Smooth muscle cell (in vitro differentiated cells): Measurements from ENCODE around the gene BRD7. TPM values are rescaled to one million over a fixed set of nuclear protein-coding genes. Genes with fewer than 3 reads are reported as not detected.

ENCODE experiments used
- DNase-seq: peaks from one replicate; lab custom pipeline; 2025; ENCODE audit not compliant: unreplicated experiment; lab: John Stamatoyannopoulos, UW
- H2AFZ ChIP-seq: fragments of 200-600 bp; sonication (generic); 2 replicates; pipeline ENCODE4 v1.6.0; 2016; ENCODE audit warnings: antibody characterized with exemption, low read depth, mild to moderate bottlenecking
- H3F3A ChIP-seq: fragments of 200-600 bp; sonication (generic); 2 replicates; pipeline ENCODE4 v1.6.0; 2017; ENCODE audit warnings: antibody characterized with exemption, low read depth
- H3K27ac ChIP-seq: fragments of 200-600 bp; sonication (generic); 2 replicates; pipeline ENCODE4 v1.5.1; 2016; ENCODE audit warnings: low read depth, mild to moderate bottlenecking
- H3K27me3 ChIP-seq: fragments of 200-600 bp; sonication (generic); 2 replicates; pipeline ENCODE4 v1.6.1; 2016; ENCODE audit warnings: low read depth, mild to moderate bottlenecking
- H3K36me3 ChIP-seq: fragments of 200-600 bp; sonication (generic); 2 replicates; pipeline ENCODE4 v1.5.1; 2016; ENCODE audit warnings: low read depth
- H3K4me1 ChIP-seq: fragments of 200-600 bp; sonication (generic); 2 replicates; pipeline ENCODE4 v1.5.1; 2016; ENCODE audit warnings: low read depth
- H3K4me2 ChIP-seq: fragments of 200-600 bp; sonication (generic); 2 replicates; pipeline ENCODE4 v1.6.0; 2016; ENCODE audit warnings: mild to moderate bottlenecking
- H3K4me3 ChIP-seq: fragments of 200-600 bp; sonication (generic); 2 replicates; pipeline ENCODE4 v1.5.1; 2016; ENCODE audit warnings: mild to moderate bottlenecking
- H3K79me2 ChIP-seq: fragments of 200-600 bp; sonication (generic); 2 replicates; pipeline ENCODE4 v1.6.0; 2016; ENCODE audit warnings: low read depth, mild to moderate bottlenecking
- H3K9ac ChIP-seq: fragments of 200-600 bp; sonication (generic); 2 replicates; pipeline ENCODE4 v1.6.0; 2016; ENCODE audit warnings: low read depth
- H3K9me3 ChIP-seq: fragments of 200-600 bp; sonication (generic); replicated peaks from 2 replicates; pipeline ENCODE4 v1.5.1; 2016; ENCODE audit warnings: low read depth
- H4K20me1 ChIP-seq: fragments of 200-600 bp; sonication (generic); 2 replicates; pipeline ENCODE4 v1.6.0; 2016; ENCODE audit warnings: low read depth
- CTCF ChIP-seq: fragments of 200-600 bp; sonication (generic); IDR thresholded peaks from 2 replicates; pipeline ENCODE4 v1.5.1; 2017; ENCODE audit warnings: borderline replicate concordance, mild to moderate bottlenecking, antibody characterized with exemption; ENCODE audit not compliant: insufficient read depth, poor library complexity, severe bottlenecking
- WGBS: methylation state at CpG from one replicate; pipeline ENCODE4 v1.1.7; 2016; ENCODE audit warnings: low lambda C conversion rate; 5-methylcytosine and 5-hydroxymethylcytosine counted together
- polyA plus RNA-seq: library from polyadenylated mRNA; unstranded; fragments of >200 nt; fragmentation: Nextera tagmentation; extraction: Ambion mirVana; gene quantifications from 2 replicates; pipeline ENCODE4 v1.2.1, GENCODE V29; 2016
- total RNA-seq: library from RNA; depleted of rRNA; stranded (reverse); fragments of >200 nt; gene quantifications from 2 replicates; pipeline ENCODE4 v1.2.3, GENCODE V29; 2014

The BRD7 gene
- total and polyA plus RNA-seq, 2 experiments from 2014 or later = 33.9 to 40.4 TPM

GRCh38 chr16:50299508-50300105, 69.2 kb downstream of the BRD7 start:
- H3K9ac ChIP-seq = no peak overlapping the region
- no peak overlapping the region for H3K27ac ChIP-seq
- H3F3A ChIP-seq = no peaks in the 10 kb centered on the region
- no peaks in the 10 kb centered on the region for H3K27me3 ChIP-seq
- WGBS = 94% methylated on average over 12 of the region's 12 CpGs
- H3K4me3 ChIP-seq = no peak overlapping the region
- no peaks in the 10 kb centered on the region for H4K20me1 ChIP-seq
- DNase-seq = no peak
- H3K79me2 ChIP-seq = no peaks in the 10 kb centered on the region
- no peak overlapping the region for H3K4me2 ChIP-seq
- TF ChIP-seq CTCF = no peak
- H3K9me3 ChIP-seq = no peaks in the 10 kb centered on the region
- no peaks in the 10 kb centered on the region for H3K36me3 ChIP-seq
- H2AFZ ChIP-seq = no peak overlapping the region
- no peaks in the 10 kb centered on the region for H3K4me1 ChIP-seq

- Histone ChIP-seq H3K27me3 (no peaks in the 10 kb centered on the region), H2AFZ (no peak overlapping the region), H3K79me2 (no peaks in the 10 kb centered on the region), H3K9ac (no peak overlapping the region), H4K20me1 (no peaks in the 10 kb centered on the region), H3K4me3 (no peak overlapping the region), H3K36me3 (no peaks in the 10 kb centered on the region), H3F3A (no peaks in the 10 kb centered on the region), H3K4me1 (no peaks in the 10 kb centered on the region), H3K27ac (no peak overlapping the region), H3K4me2 (no peak overlapping the region), H3K9me3 (no peaks in the 10 kb centered on the region)
- WGBS = 95% methylated on average over 29 of the region's 29 CpGs
- TF ChIP-seq CTCF = no peak
- no peak for DNase-seq
Measured at GRCh38 chr16:50298591-50299507, 69.9 kb downstream of the BRD7 start.

GRCh38 chr16:50298075-50298460, 70.7 kb downstream of the BRD7 start:
- Histone ChIP-seq H3K4me2 (no peak overlapping the region), H3K9me3 (no peaks in the 10 kb centered on the region), H3K4me1 (no peaks in the 10 kb centered on the region), H4K20me1 (no peaks in the 10 kb centered on the region), H3K79me2 (no peaks in the 10 kb centered on the region), H3K27me3 (no peaks in the 10 kb centered on the region), H3K4me3 (no peak overlapping the region), H3K27ac (no peak overlapping the region), H3K36me3 (no peaks in the 10 kb centered on the region), H2AFZ (no peak overlapping the region), H3F3A (no peaks in the 10 kb centered on the region), H3K9ac (no peak overlapping the region)
- 96% methylated on average over 5 of the region's 7 CpGs for WGBS
- no peak for DNase-seq
- TF ChIP-seq CTCF = no peak
